GM12801 (cell line): ENCODE measurements around the gene SHB.

Experiments
- CTCF ChIP-seq: IDR thresholded peaks from one replicate; pipeline ENCODE4 v1.5.1; 2011; ENCODE audit warnings: control low read depth; ENCODE audit not compliant: insufficient read length; ENCODE audit errors: extremely low read depth

The SHB gene

GRCh38 chr9:37870081-37870798, 198.8 kb downstream of the SHB start:
- TF ChIP-seq CTCF = no peak
